Measurements from ENCODE around the gene ADAM22.

DNA sequence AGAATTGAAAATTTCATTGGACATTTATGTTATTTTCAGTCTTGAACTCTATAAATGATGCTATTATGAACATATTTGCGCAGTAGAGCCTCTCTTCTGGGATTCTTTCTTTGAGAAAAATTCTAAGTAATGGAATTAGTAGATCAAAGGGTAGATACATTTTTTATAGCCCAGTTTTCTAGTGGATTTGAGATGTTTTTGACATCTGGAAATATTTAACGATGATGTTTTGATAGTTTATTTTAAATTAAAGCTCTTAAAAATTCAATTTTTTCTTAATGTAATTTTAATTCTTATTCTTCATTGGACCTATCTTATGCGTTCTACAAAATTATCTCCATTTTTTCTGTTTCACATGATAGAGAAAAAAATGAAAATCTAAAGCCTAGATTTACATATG, 103.0 kb downstream of the ADAM22 start:
- TF ChIP-seq, protein P1, sequence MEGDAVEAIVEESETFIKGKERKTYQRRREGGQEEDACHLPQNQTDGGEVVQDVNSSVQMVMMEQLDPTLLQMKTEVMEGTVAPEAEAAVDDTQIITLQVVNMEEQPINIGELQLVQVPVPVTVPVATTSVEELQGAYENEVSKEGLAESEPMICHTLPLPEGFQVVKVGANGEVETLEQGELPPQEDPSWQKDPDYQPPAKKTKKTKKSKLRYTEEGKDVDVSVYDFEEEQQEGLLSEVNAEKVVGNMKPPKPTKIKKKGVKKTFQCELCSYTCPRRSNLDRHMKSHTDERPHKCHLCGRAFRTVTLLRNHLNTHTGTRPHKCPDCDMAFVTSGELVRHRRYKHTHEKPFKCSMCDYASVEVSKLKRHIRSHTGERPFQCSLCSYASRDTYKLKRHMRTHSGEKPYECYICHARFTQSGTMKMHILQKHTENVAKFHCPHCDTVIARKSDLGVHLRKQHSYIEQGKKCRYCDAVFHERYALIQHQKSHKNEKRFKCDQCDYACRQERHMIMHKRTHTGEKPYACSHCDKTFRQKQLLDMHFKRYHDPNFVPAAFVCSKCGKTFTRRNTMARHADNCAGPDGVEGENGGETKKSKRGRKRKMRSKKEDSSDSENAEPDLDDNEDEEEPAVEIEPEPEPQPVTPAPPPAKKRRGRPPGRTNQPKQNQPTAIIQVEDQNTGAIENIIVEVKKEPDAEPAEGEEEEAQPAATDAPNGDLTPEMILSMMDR (IDR thresholded peaks at IDR 0.05), result no peak
- no peak for TF ChIP-seq POLR2A (IDR thresholded peaks at IDR 0.05)
